Uterus (tissue), 2 donors: ENCODE results near the gene FAM118B.

Experiments used
- CTCF ChIP-seq, 4 experiments: fragments of 200-600 bp in 2 of 4; fragments of 450-650 bp in 2 of 4; sonication (generic) in 2 of 4; IDR thresholded peaks; one replicate each; pipeline ENCODE4 v1.5.1; 2016 to 2019; ENCODE audit warnings: antibody characterized with exemption in 4 of 4, mild to moderate bottlenecking in 2 of 4, moderate library complexity in 1 of 4
- POLR2A ChIP-seq, 2 donors: fragments of 450-650 bp; IDR thresholded peaks; one replicate each; pipeline ENCODE4 v1.6.1; 2016; ENCODE audit warnings: antibody characterized with exemption in 2 of 2, mild to moderate bottlenecking in 1 of 2, moderate library complexity in 1 of 2

- TF ChIP-seq CTCF (IDR thresholded peaks at IDR 0.05) (no peak), POLR2A (IDR thresholded peaks at IDR 0.05) (no peak)
These were observed 79.3 kb downstream of the FAM118B start for GRCh38 chr11:126290887-126291286.
